Measurements from ENCODE around the gene STRN3. TPM values are rescaled to one million over a fixed set of nuclear protein-coding genes. Genes with fewer than 3 reads are reported as not detected.
A peak's percentile ranks its signal among the peaks of the same experiment; 100 is the strongest.

STRN3 gene
- total and polyA plus RNA-seq, 4 donors: 6.8 to 47.5 (median 31.2) TPM

GRCh38 chr14:31024010-31024480 is 2.1 kb downstream of the STRN3 start (continued):
- TF ChIP-seq ZBTB33 (IDR thresholded peaks at IDR 0.05) (peak; percentile 33), EGR1 (IDR thresholded peaks at IDR 0.05; ENCODE audit: low read depth in 2 of 2) (no peak), SP1 (IDR thresholded peaks at IDR 0.05) (peak; percentile 72), CTCF (IDR thresholded peaks at IDR 0.05; ENCODE audit: low read depth, low read length, missing input control) (no peak), NR2F2 (IDR thresholded peaks at IDR 0.05) (no peak)

- WGBS: 70% methylated on average over 2 of the region's 2 CpGs
- Histone ChIP-seq H3K4me3 (ENCODE audit: low read depth in 1 of 3, low read length in 3 of 3) (no peak overlapping the region), H3K9ac (ENCODE audit: low read depth in 1 of 2, low read length in 2 of 2) (no peak overlapping the region), H3K36me3 (ENCODE audit: control insufficient read depth in 4 of 4, insufficient read depth in 3 of 4, low read depth in 1 of 4, low read length in 3 of 4) (peaks cover 0 to 16% (median 0%) of the 10 kb centered on the region in 4 donors), H3K9me3 (ENCODE audit: control insufficient read depth in 4 of 4, low read length in 3 of 4) (no peaks in the 10 kb centered on the region), H3K27ac (ENCODE audit: low read depth in 1 of 2, low read length in 2 of 2) (peak overlapping the region in 1 of 2 donors; percentile 32), H3K4me1 (ENCODE audit: control insufficient read depth in 4 of 4, insufficient read depth in 4 of 4, low read length in 3 of 4) (peaks cover 0 to 35% (median 6%) of the 10 kb centered on the region in 4 donors), H3K27me3 (ENCODE audit: control insufficient read depth in 4 of 4, insufficient read depth in 4 of 4, low read length in 3 of 4) (no peaks in the 10 kb centered on the region)
- no peak for DNase-seq (ENCODE audit: low spot score)
- TF ChIP-seq ATF3 (IDR thresholded peaks at IDR 0.05): no peak
- TF ChIP-seq GABPA (IDR thresholded peaks at IDR 0.05 in 1 of 2, conservative IDR thresholded peaks at IDR 0.05 in 1 of 2): no peak
- TF ChIP-seq JUND (IDR thresholded peaks at IDR 0.05): no peak
- TF ChIP-seq RXRA (IDR thresholded peaks at IDR 0.05): no peak
- no peak for TF ChIP-seq EGR1 (IDR thresholded peaks at IDR 0.05; ENCODE audit: low read depth in 2 of 2)
- TF ChIP-seq HNF4G (IDR thresholded peaks at IDR 0.05): no peak
- TF ChIP-seq FOXA1 (IDR thresholded peaks at IDR 0.05): no peak
- TF ChIP-seq YY1 (IDR thresholded peaks at IDR 0.05): no peak
- TF ChIP-seq FOXA2 (IDR thresholded peaks at IDR 0.05): no peak
- no peak for TF ChIP-seq TAF1 (conservative IDR thresholded peaks at IDR 0.05)
Observed at GRCh38 chr14:31022386-31022785, 3.8 kb downstream of the STRN3 start.

GRCh38 chr14:31021576-31021949 is 4.6 kb downstream of the STRN3 start:
- 46% methylated on average over 4 of the region's 4 CpGs for WGBS
- H3K4me1 ChIP-seq (ENCODE audit: control insufficient read depth in 4 of 4, insufficient read depth in 4 of 4, low read length in 3 of 4): peaks cover 0 to 34% (median 5%) of the 10 kb centered on the region in 4 donors

More at GRCh38 chr14:31021576-31021949, 4.6 kb downstream of the STRN3 start:
- Histone ChIP-seq H3K27me3 (ENCODE audit: control insufficient read depth in 4 of 4, insufficient read depth in 4 of 4, low read length in 3 of 4) (no peaks in the 10 kb centered on the region), H3K27ac (ENCODE audit: low read depth in 1 of 2, low read length in 2 of 2) (peak overlapping the region; percentile 32 to 60), H3K9ac (ENCODE audit: low read depth in 1 of 2, low read length in 2 of 2) (no peak overlapping the region), H3K36me3 (ENCODE audit: control insufficient read depth in 4 of 4, insufficient read depth in 3 of 4, low read depth in 1 of 4, low read length in 3 of 4) (peaks cover 0 to 16% (median 0%) of the 10 kb centered on the region in 4 donors), H3K9me3 (ENCODE audit: control insufficient read depth in 4 of 4, low read length in 3 of 4) (no peaks in the 10 kb centered on the region), H3K4me3 (ENCODE audit: low read depth in 1 of 3, low read length in 3 of 3) (no peak overlapping the region)
- DNase-seq (ENCODE audit: low spot score): no peak
- TF ChIP-seq ZBTB33 (IDR thresholded peaks at IDR 0.05): no peak
- TF ChIP-seq FOXA1 (IDR thresholded peaks at IDR 0.05): no peak
- TF ChIP-seq REST (IDR thresholded peaks at IDR 0.05): no peak
- no peak for TF ChIP-seq GABPA (IDR thresholded peaks at IDR 0.05 in 1 of 2, conservative IDR thresholded peaks at IDR 0.05 in 1 of 2)
- no peak for TF ChIP-seq EGR1 (IDR thresholded peaks at IDR 0.05; ENCODE audit: low read depth in 2 of 2)
- TF ChIP-seq SP1 (IDR thresholded peaks at IDR 0.05): peak; percentile 34
- no peak for TF ChIP-seq JUND (IDR thresholded peaks at IDR 0.05)
- peak; percentile 20 to 50 for TF ChIP-seq HNF4A (conservative IDR thresholded peaks at IDR 0.05)
- TF ChIP-seq FOXA2 (IDR thresholded peaks at IDR 0.05): peak; percentile 30
- no peak for TF ChIP-seq NR2F2 (IDR thresholded peaks at IDR 0.05)
- no peak for TF ChIP-seq CTCF (IDR thresholded peaks at IDR 0.05; ENCODE audit: low read depth, low read length, missing input control)
- no peak for TF ChIP-seq TAF1 (conservative IDR thresholded peaks at IDR 0.05)
- TF ChIP-seq ATF3 (IDR thresholded peaks at IDR 0.05): no peak
- peak in 1 of 2 donors; percentile 39 for TF ChIP-seq RXRA (IDR thresholded peaks at IDR 0.05)
- no peak for TF ChIP-seq HNF4G (IDR thresholded peaks at IDR 0.05)

Data from liver (tissue), 9 donors.